ENCODE data around the gene RAB20. TPM values are rescaled to one million over a fixed set of nuclear protein-coding genes. Genes with fewer than 3 reads are reported as not detected.

The RAB20 gene
- polyA plus RNA-seq, 6 donors from 2014 or later, result 0.74 to 3.4 (median 2.0) TPM; not detected in 1

DNA sequence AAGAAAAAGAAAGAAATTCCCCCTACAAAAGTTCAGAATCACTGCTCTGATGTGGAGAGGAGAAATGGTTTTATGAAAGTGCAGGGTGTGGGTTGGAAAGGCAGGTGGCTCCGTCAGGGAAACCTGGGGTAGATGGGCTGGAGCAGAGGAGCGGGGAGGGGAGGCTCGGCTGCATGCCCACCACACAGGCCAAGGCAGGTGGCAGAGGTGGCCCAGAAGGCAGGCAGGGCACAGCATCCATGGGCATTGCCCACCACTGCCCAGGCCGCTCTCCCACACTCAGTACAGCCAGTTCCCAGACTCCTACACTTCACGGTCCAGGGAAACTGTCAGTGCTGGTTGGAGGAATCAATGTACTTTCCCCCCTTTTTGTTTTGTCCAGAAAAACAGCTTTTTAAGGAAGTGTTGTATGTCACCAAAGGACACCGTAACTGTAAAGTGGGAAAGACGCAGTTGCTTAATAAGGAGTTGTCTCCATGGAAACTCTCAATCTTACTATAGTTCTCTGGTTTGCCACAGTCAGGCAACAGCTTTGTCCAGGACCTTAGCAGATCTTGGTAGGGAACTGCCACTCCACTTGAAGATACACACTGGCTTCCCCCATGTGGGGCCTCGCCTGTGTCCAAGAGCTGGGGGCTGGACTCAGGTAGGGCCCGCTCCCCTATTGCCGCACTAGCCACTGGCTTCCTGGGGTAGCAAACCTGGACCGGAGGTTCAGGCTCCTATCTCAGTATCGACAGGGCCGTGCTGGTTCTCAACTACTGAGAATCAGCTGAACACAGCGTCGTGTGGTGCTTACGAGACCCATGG lies 82.9 kb downstream of the RAB20 start:
- ATAC-seq (ENCODE audit: low read depth in 2 of 2), result no peak
- DNase-seq, result no peak
- Mint-ChIP-seq H3K4me3 (no peak overlapping the region), H3K27me3 (peaks cover 0 to 30% (median 26%) of the 10 kb centered on the region in 3 donors), H3K9me3 (no peaks in the 10 kb centered on the region), H3K27ac (peak overlapping the region in 3 of 6 donors; percentile 74 to 83 (median 77)), H3K36me3 (no peaks in the 10 kb centered on the region), H3K4me1 (peaks cover 11 to 19% (median 12%) of the 10 kb centered on the region in 3 donors)

DNA sequence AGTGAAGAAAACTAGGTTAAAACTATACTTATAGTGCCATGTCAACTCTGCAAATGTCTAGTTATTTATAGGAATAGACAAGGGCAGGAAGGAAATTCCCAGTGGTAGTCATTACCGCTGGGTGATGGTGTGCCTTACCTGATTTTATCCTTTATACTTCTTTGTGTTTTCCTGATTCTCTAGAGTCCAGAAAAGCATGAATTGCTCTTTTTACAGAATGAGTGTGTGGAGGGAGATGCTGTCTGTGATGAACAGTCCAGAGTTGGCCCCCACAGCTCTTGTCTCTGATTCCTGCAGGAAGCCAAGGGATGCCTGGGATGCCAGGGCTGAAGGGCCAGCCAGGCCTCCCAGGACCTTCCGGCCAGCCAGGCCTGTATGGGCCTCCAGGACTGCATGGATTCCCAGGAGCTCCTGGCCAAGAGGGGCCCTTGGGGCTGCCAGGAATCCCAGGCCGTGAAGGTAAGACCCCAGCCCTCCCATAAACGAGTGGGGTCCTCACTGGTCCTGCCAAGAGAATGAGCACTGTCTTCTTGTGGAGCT lies 83.7 kb downstream of the RAB20 start:
- DNase-seq (no peak), ATAC-seq (ENCODE audit: low read depth in 2 of 2) (no peak)
- Mint-ChIP-seq H3K9me3 (no peaks in the 10 kb centered on the region), H3K36me3 (no peaks in the 10 kb centered on the region), H3K27ac (peak overlapping the region in 1 of 6 donors; percentile 21), H3K4me1 (peaks cover 12 to 24% (median 15%) of the 10 kb centered on the region in 3 donors), H3K4me3 (no peak overlapping the region), H3K27me3 (peaks cover 0 to 24% (median 23%) of the 10 kb centered on the region in 3 donors)

GRCh38 chr13:110476220-110476617 lies 85.3 kb downstream of the RAB20 start:
- Mint-ChIP-seq H3K9me3 (no peaks in the 10 kb centered on the region), H3K27ac (peak overlapping the region in 3 of 6 donors; percentile 35 to 75 (median 63)), H3K27me3 (peaks cover 0 to 12% (median 9%) of the 10 kb centered on the region in 3 donors), H3K36me3 (no peaks in the 10 kb centered on the region), H3K4me3 (peak overlapping the region in 1 of 8 donors; percentile 6), H3K4me1 (peaks cover 19 to 39% (median 27%) of the 10 kb centered on the region in 3 donors)
- ATAC-seq (ENCODE audit: low read depth in 2 of 2), result no peak
- DNase-seq, result no peak

DNA sequence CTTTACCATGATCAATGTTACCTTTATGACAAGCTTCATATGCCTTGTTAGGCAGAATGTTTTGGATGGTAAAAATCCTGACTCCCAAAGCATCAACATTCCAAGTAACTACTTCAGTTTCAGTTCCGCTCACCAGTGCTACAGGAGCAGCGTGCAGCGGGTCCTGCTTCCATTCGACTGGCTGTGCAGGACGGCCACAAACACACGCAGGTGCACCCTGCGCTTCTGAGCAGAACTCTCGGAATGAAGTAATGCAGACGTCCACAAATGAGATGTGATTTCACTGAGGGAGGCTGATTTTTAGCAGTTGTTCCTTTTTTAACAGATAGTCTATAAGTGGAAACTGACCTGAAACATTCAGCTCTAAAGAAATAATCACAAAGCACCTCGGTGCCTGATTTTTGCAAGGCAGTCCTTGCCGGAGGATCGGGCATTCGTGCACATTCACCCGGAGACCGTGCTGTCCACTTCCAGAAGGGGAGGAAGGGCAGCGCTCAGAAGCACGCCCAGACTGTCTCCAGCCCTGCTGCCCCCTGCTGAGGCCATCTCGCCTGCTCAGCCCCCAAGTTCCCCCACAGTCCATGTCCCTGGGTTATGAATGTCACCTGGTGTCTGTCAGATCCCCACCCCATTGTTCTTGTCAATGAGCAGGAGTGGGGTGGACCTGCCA lies 85.8 kb downstream of the RAB20 start:
- H3K36me3 Mint-ChIP-seq, result no peaks in the 10 kb centered on the region
- peaks cover 0 to 12% (median 9%) of the 10 kb centered on the region in 3 donors for H3K27me3 Mint-ChIP-seq
- DNase-seq (no peak), ATAC-seq (ENCODE audit: low read depth in 2 of 2) (no peak)
- H3K4me3 Mint-ChIP-seq, result peak overlapping the region in 2 of 8 donors; percentile 6 to 59
- peaks cover 24 to 44% (median 33%) of the 10 kb centered on the region in 3 donors for H3K4me1 Mint-ChIP-seq
- peak overlapping the region in 4 of 6 donors; percentile 26 to 75 (median 48) for H3K27ac Mint-ChIP-seq
- H3K9me3 Mint-ChIP-seq, result no peaks in the 10 kb centered on the region

DNA sequence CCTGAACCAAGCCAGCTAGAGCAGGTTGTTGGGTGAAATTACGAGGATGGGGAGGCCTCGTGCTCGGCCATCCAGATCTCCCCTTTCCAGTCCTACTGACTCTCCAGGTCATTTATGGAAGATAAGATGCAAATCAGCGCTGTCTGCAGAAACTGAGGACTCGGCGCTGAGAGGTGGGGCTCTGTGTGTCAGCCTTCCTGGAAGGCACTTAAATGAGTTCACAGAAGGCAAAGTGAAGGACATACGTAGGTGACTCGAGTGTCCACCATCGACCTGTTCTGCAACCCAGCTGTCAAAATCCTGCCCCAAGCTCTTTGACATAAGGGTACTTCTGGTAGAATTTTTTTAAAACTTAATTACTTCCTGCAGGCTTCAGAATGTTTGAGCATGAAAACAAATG lies 86.4 kb downstream of the RAB20 start:
- Mint-ChIP-seq H3K36me3 (no peaks in the 10 kb centered on the region), H3K27ac (peak overlapping the region in 2 of 6 donors; percentile 75 to 83), H3K27me3 (peaks cover 0 to 12% (median 9%) of the 10 kb centered on the region in 3 donors), H3K9me3 (no peaks in the 10 kb centered on the region), H3K4me3 (peak overlapping the region in 1 of 8 donors; percentile 59), H3K4me1 (peaks cover 30 to 50% (median 38%) of the 10 kb centered on the region in 3 donors)
- ATAC-seq (ENCODE audit: low read depth in 2 of 2), result no peak
- no peak for DNase-seq

- Mint-ChIP-seq H3K4me1 (peaks cover 30 to 53% (median 42%) of the 10 kb centered on the region in 3 donors), H3K9me3 (no peaks in the 10 kb centered on the region), H3K27me3 (peaks cover 0 to 12% (median 9%) of the 10 kb centered on the region in 3 donors), H3K4me3 (no peak overlapping the region), H3K36me3 (no peaks in the 10 kb centered on the region), H3K27ac (peak overlapping the region in 2 of 6 donors; percentile 75 to 83)
- no peak for DNase-seq
- no peak for ATAC-seq (ENCODE audit: low read depth in 2 of 2)
Measured at GRCh38 chr13:110474713-110475112, 86.8 kb downstream of the RAB20 start.

Other genes with a start within 250 kb of the RAB20 start
- 10 to 100 TPM; 10.8 to 23.1 (median 15.4) TPM for gene NAXD, start 53.8 kb upstream of the RAB20 start, polyA plus RNA-seq (ENCODE audit: low read depth in 6 of 6)
- 10 to 100 TPM; 44.4 to 69.8 (median 52.9) TPM for gene CARS2, start 144.4 kb upstream of the RAB20 start, polyA plus RNA-seq (ENCODE audit: low read depth in 6 of 6)
- gene ING1, start 152.0 kb upstream of the RAB20 start, polyA plus RNA-seq (ENCODE audit: low read depth in 6 of 6), result 10 to 100 TPM; 16.8 to 29.2 (median 20.9) TPM

All from naive B cell (primary cell).